ENCODE results near the gene PTCD1. TPM values are rescaled to one million over a fixed set of nuclear protein-coding genes. Genes with fewer than 3 reads are reported as not detected.

PTCD1 gene, protein sequence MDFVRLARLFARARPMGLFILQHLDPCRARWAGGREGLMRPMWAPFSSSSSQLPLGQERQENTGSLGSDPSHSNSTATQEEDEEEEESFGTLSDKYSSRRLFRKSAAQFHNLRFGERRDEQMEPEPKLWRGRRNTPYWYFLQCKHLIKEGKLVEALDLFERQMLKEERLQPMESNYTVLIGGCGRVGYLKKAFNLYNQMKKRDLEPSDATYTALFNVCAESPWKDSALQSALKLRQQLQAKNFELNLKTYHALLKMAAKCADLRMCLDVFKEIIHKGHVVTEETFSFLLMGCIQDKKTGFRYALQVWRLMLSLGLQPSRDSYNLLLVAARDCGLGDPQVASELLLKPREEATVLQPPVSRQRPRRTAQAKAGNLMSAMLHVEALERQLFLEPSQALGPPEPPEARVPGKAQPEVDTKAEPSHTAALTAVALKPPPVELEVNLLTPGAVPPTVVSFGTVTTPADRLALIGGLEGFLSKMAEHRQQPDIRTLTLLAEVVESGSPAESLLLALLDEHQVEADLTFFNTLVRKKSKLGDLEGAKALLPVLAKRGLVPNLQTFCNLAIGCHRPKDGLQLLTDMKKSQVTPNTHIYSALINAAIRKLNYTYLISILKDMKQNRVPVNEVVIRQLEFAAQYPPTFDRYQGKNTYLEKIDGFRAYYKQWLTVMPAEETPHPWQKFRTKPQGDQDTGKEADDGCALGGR
- total RNA-seq = 1 to 10 TPM; 3.5 to 9.5 (median 5.4) TPM

DNA sequence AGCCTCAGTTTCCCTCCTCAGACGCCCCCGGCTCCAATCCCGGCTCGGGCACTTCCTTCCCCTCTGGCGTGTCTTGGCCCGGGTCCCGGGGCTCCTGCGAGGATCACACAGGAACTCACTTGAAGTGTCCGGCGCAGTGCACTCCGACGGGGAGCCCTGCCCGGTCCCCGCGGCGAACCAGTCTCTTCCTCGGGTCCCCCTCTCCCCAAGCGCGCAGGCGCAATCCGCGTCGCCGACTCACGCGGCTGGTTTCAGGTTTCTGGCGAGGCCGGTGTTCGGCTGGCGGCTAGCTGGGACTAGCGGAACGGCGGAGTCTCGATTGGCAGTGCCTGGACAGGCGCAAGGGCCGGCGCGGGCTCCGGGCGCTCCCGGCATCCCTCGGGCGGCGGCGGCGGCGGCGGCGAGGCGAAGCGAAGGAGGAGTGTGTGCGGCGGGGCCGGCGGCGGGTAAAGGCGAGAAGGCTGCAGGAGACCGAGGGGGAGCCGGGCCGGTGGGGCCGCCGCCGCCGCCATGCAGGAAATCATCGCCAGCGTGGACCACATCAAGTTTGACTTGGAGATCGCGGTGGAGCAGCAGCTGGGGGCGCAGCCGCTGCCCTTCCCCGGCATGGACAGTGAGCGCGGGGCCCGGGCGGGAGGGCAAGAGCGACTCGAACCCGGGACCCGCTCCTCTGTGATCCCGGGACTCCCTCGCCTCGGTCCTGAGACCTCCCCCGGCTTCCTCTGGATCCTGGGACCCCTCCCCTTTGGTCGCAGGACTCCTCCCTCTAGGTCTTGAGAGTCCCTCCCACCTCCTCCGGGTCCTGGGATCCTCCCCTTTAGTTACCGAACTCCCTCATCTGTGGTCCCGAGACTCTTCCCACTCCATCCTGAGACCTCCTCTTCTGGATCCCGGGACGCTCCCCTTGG lies at the start of gene PTCD1, which contains the start of gene CPSF4:
Gene PTCD1, minus strand, starts transcription at position 226 of the 908 bp plus-strand sequence. CDS start 3,556 bp downstream, outside the sequence.
Gene CPSF4, plus strand, starts transcription at position 371 of the 908 bp plus-strand sequence. Its CDS starts 140 bp downstream, at position 511.
- peak; percentile 58 for DNase-seq (ENCODE audit: low spot score)
- TF ChIP-seq, protein P1, sequence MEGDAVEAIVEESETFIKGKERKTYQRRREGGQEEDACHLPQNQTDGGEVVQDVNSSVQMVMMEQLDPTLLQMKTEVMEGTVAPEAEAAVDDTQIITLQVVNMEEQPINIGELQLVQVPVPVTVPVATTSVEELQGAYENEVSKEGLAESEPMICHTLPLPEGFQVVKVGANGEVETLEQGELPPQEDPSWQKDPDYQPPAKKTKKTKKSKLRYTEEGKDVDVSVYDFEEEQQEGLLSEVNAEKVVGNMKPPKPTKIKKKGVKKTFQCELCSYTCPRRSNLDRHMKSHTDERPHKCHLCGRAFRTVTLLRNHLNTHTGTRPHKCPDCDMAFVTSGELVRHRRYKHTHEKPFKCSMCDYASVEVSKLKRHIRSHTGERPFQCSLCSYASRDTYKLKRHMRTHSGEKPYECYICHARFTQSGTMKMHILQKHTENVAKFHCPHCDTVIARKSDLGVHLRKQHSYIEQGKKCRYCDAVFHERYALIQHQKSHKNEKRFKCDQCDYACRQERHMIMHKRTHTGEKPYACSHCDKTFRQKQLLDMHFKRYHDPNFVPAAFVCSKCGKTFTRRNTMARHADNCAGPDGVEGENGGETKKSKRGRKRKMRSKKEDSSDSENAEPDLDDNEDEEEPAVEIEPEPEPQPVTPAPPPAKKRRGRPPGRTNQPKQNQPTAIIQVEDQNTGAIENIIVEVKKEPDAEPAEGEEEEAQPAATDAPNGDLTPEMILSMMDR (IDR thresholded peaks at IDR 0.05) = no peak
- ATAC-seq (ENCODE audit: low FRiP score) = peak; percentile 93

DNA sequence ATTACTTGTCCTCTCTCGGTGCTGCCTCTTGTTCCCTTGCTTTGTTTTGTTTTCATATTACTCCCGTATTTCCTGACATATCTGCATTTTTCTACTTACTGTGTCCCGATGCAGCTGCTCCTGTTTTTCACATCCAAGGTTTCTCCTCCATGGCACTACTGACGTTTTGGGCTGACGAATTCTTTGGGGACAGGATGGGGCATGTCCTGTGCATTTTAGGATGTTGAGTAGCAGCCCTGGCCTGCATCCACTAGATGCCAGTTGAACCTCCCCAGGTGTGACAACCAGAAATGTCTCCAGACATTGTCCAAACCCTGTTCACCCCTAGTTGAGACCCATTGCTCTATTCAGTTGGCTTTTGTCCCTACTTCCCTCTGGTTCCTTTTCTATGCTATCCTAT lies 46.5 kb upstream of the PTCD1 start:
- no peak for DNase-seq (ENCODE audit: low spot score)
- ATAC-seq (ENCODE audit: low FRiP score) = no peak
- TF ChIP-seq, protein P1 (IDR thresholded peaks at IDR 0.05) = no peak

DNA sequence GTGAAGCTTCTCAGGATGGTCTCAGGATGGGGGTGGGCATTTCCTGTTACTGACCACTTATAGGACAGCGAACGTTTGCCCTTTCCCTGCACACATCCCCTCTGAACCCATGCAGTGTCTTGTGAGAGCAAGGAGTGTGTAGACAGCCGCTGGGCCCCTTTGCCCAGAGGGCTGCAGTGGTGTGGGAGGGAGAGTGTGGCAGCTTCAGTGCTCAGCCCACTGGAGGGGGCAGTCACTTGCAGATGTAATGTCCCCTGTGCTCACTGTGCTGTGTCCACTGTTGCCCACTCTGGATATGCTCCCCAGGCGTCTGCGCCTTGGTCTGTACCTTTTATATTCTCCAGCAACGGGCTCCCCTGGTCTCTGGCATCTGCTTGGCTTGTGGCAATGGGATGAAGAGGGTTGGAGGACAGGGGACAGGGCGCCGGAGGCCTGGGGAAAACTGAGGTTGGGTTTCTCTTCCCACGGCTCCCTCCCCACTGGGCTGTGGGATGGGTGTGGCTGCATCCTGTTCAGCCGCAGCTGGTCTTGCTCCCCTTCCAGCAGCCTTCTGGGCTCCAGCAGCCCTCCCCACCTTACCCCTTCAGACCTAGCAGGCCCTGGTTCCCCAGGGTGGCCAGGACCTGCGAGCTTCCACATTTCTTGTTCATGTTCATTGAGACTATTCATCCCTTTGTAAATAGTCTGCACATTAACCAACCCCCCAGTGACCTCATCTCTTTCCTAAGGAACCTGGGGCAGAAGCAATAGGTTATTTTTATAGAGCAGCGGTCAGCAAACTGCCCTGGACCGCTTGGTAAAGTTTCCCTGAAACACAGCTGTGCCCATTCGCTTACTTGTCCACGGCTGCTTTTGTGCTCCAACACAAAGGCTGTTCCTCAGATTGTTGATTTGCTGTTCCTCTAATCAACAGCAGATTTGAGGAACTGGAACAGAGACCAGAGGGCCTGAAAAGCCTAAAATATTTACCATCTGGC lies 40.2 kb upstream of the PTCD1 start:
- TF ChIP-seq, protein P1 (IDR thresholded peaks at IDR 0.05) = no peak
- ATAC-seq (ENCODE audit: low FRiP score) = no peak
- DNase-seq (ENCODE audit: low spot score) = no peak

DNA sequence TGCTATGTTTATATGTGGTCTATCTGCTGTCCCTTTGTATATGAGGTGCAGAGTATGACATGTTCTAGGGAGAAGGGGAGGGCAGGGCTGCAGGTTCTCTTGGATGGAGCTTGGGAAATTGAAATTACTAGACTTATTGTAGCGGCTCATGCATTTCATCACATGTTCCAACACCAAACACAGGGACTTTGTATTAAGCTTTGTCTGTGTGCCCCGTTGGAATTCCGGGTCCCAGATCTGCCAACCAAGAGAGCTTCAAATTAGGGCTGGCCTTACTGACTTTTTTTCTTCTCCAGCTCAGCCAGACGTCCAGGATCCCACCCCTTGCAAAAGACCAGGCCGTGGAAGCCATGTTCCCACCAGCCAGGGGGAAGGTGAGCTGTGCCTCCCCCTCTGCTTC lies 37.5 kb upstream of the PTCD1 start:
- TF ChIP-seq, protein P1 (IDR thresholded peaks at IDR 0.05) = no peak

DNA sequence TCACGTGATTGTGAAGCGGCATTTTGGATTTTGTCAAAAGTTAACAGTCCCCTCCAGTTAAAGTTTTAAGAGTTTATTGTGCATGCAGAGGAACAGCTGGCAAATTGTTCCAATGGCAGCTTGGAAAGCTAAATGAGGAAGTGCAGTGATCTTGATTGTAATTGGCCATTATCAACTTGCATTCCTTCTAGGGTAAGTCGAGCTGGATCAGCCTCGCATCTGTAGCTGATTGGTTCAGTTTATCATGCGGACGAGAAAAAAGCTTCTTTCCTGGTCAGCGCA lies 34.7 kb upstream of the PTCD1 start:
- no peak for ATAC-seq (ENCODE audit: low FRiP score)
- DNase-seq (ENCODE audit: low spot score) = no peak
- TF ChIP-seq, protein P1 (IDR thresholded peaks at IDR 0.05) = no peak

More for the DNA sequence above, 37.5 kb upstream of the PTCD1 start:
- DNase-seq (ENCODE audit: low spot score) (no peak), ATAC-seq (ENCODE audit: low FRiP score) (no peak)
